HepG2 (cell line): ENCODE results near the gene OGFR. TPM values are rescaled to one million over a fixed set of nuclear protein-coding genes. Genes with fewer than 3 reads are reported as not detected.

Experiments
- DZIP1 ChIP-seq: sonication (generic); formaldehyde crosslinking; IDR thresholded peaks from 2 replicates; pipeline ENCODE4 v1.5.0; 2020; ENCODE audit warnings: mild to moderate bottlenecking, missing genetic modification reagents
- HNRNPLL ChIP-seq: fragments of 200-400 bp; formaldehyde crosslinking; IDR thresholded peaks from 2 replicates; pipeline ENCODE4 v1.6.1; 2017; ENCODE audit warnings: mild to moderate bottlenecking, low read depth, low read length; ENCODE audit not compliant: poor library complexity, severe bottlenecking
- HOXD1 ChIP-seq: sonication (generic); formaldehyde crosslinking; IDR thresholded peaks from 2 replicates; pipeline ENCODE4 v1.5.0; 2020; ENCODE audit warnings: missing genetic modification reagents
- KLF13 ChIP-seq: sonication (generic); formaldehyde crosslinking; IDR thresholded peaks from 2 replicates; pipeline ENCODE4 v1.4.0; 2020; ENCODE audit warnings: mild to moderate bottlenecking, missing genetic modification reagents
- PATZ1 ChIP-seq: sonication (generic); formaldehyde crosslinking; IDR thresholded peaks from 2 replicates; pipeline ENCODE4 v1.4.0; 2020; ENCODE audit warnings: missing genetic modification reagents
- PHF5A ChIP-seq: IDR thresholded peaks from one replicate; pipeline ENCODE4 v1.6.1; 2018; ENCODE audit warnings: low read depth, missing genetic modification reagents; ENCODE audit not compliant: unreplicated experiment
- SUZ12 ChIP-seq: fragments of 150-350 bp; IDR thresholded peaks from 2 replicates; pipeline ENCODE4 v1.6.1; 2014; ENCODE audit warnings: low read depth, low read length
- ZIK1 ChIP-seq: sonication (generic); formaldehyde crosslinking; IDR thresholded peaks from 2 replicates; pipeline ENCODE4 v1.5.0; 2020; ENCODE audit warnings: mild to moderate bottlenecking, low read depth, missing genetic modification reagents, borderline replicate concordance
- ZNF20 ChIP-seq: sonication (generic); formaldehyde crosslinking; IDR thresholded peaks from 2 replicates; pipeline ENCODE4 v1.4.0; 2020; ENCODE audit warnings: mild to moderate bottlenecking, moderate library complexity, missing genetic modification reagents
- ZNF781 ChIP-seq: sonication (generic); formaldehyde crosslinking; IDR thresholded peaks from 2 replicates; pipeline ENCODE4 v1.5.1; 2020; ENCODE audit warnings: borderline replicate concordance, mild to moderate bottlenecking, missing genetic modification reagents; ENCODE audit errors: not compliant biosample characterization
- polyA plus RNA-seq, 8 experiments: library from polyadenylated mRNA; depleted of rRNA in 3 of 8; stranded (reverse) in 7 of 8; unstranded in 1 of 8; fragments of >200 nt; fragmentation: Illumina TruSeq in 4 of 8; extraction: Trizol in 4 of 8; gene quantifications; 2 replicates each; pipeline versions ENCODE4 v1.2.1 to v1.2.3, GENCODE V29; 2011 to 2016; ENCODE audit warnings: low read depth in 4 of 8, missing spikeins in 1 of 8, mixed read lengths in 1 of 8; ENCODE audit not compliant: insufficient read depth in 1 of 8
- total RNA-seq, 5 experiments: library from RNA; depleted of rRNA; stranded (reverse); fragments of >200 nt; fragmentation: Illumina TruSeq; extraction: Trizol; gene quantifications; 2 replicates each; pipeline ENCODE4 v1.2.3, GENCODE V29; 2016; ENCODE audit warnings: low read depth in 1 of 5
- TF ChIP-seq, protein P1 (sequence below), 2 experiments: fragments of 450-650 bp in 1 of 2; sonication (generic) in 1 of 2; formaldehyde crosslinking in 1 of 2; IDR thresholded peaks; 2 replicates each; pipeline versions ENCODE4 v1.6.1 to v1.8.0; 2016 to 2022; ENCODE audit warnings: antibody characterized with exemption in 1 of 2, mild to moderate bottlenecking in 1 of 2, missing genetic modification reagents in 1 of 2
- TF ChIP-seq, protein P2 (sequence below): sonication (generic); formaldehyde crosslinking; IDR thresholded peaks from 2 replicates; pipeline ENCODE4 v1.8.0; 2022; ENCODE audit warnings: missing genetic modification reagents, mild to moderate bottlenecking, borderline replicate concordance

Gene OGFR
- total and polyA plus RNA-seq, 2 of the 13 experiments (the other 11 are each of a cell fraction or from before 2014, with no cell fraction given), result 47.7 to 81.8 TPM

GRCh38 chr20:62805711-62806382, 1.2 kb downstream of the OGFR start (continued):
- TF ChIP-seq PATZ1, result peak; percentile 95
- no peak for TF ChIP-seq PHF5A (CRISPR knock-in tag)
- TF ChIP-seq, protein P1, sequence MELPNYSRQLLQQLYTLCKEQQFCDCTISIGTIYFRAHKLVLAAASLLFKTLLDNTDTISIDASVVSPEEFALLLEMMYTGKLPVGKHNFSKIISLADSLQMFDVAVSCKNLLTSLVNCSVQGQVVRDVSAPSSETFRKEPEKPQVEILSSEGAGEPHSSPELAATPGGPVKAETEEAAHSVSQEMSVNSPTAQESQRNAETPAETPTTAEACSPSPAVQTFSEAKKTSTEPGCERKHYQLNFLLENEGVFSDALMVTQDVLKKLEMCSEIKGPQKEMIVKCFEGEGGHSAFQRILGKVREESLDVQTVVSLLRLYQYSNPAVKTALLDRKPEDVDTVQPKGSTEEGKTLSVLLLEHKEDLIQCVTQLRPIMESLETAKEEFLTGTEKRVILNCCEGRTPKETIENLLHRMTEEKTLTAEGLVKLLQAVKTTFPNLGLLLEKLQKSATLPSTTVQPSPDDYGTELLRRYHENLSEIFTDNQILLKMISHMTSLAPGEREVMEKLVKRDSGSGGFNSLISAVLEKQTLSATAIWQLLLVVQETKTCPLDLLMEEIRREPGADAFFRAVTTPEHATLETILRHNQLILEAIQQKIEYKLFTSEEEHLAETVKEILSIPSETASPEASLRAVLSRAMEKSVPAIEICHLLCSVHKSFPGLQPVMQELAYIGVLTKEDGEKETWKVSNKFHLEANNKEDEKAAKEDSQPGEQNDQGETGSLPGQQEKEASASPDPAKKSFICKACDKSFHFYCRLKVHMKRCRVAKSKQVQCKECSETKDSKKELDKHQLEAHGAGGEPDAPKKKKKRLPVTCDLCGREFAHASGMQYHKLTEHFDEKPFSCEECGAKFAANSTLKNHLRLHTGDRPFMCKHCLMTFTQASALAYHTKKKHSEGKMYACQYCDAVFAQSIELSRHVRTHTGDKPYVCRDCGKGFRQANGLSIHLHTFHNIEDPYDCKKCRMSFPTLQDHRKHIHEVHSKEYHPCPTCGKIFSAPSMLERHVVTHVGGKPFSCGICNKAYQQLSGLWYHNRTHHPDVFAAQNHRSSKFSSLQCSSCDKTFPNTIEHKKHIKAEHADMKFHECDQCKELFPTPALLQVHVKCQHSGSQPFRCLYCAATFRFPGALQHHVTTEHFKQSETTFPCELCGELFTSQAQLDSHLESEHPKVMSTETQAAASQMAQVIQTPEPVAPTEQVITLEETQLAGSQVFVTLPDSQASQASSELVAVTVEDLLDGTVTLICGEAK (IDR thresholded peaks at IDR 0.05), result no peak
- TF ChIP-seq, protein P1 (CRISPR knock-in tag; IDR thresholded peaks at IDR 0.05), result peak; percentile 67; the same call in 1 of the 2 replicates
- peak; percentile 83 for TF ChIP-seq ZNF781 (CRISPR knock-in tag)
- peak; percentile 94 for TF ChIP-seq HOXD1 (CRISPR knock-in tag)
- TF ChIP-seq, protein P2, sequence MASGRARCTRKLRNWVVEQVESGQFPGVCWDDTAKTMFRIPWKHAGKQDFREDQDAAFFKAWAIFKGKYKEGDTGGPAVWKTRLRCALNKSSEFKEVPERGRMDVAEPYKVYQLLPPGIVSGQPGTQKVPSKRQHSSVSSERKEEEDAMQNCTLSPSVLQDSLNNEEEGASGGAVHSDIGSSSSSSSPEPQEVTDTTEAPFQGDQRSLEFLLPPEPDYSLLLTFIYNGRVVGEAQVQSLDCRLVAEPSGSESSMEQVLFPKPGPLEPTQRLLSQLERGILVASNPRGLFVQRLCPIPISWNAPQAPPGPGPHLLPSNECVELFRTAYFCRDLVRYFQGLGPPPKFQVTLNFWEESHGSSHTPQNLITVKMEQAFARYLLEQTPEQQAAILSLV (CRISPR knock-in tag), result peak; percentile 81; the same call in 1 of the 2 replicates
- no peak for TF ChIP-seq DZIP1 (CRISPR knock-in tag)
- peak; percentile 68 for TF ChIP-seq HNRNPLL
- TF ChIP-seq ZIK1 (CRISPR knock-in tag), result no peak
- TF ChIP-seq ZNF20, result no peak
- TF ChIP-seq SUZ12, result no peak
- TF ChIP-seq KLF13 (CRISPR knock-in tag), result no peak
